GM23338 (cell line): Measurements from ENCODE around the gene NPNT. TPM values are rescaled to one million over a fixed set of nuclear protein-coding genes. Genes with fewer than 3 reads are reported as not detected.

ENCODE experiments used
- ATAC-seq: fragments of 200-7000 bp; cut with Tn5 transposase; 3 replicates; pipeline ENCODE4 v1.9.1; 2020
- DNase-seq: peaks from one replicate; pipeline ENCODE4 v3.0.0-alpha.2; 2015; ENCODE audit warnings: low spot score
- H2AFZ ChIP-seq: fragments of 200-600 bp; sonication (generic); 2 replicates; pipeline ENCODE4 v1.8.0; 2016; ENCODE audit warnings: antibody characterized with exemption, mild to moderate bottlenecking, moderate library complexity
- H3F3A ChIP-seq: fragments of 200-600 bp; sonication (generic); replicated peaks from 2 replicates; pipeline ENCODE4 v1.8.0; 2017; ENCODE audit warnings: antibody characterized with exemption, mixed run types, low read depth
- H3K27ac ChIP-seq: fragments of 200-600 bp; sonication (generic); 2 replicates; pipeline ENCODE4 v1.6.1; 2016; ENCODE audit warnings: low read depth
- H3K27me3 ChIP-seq: fragments of 200-600 bp; sonication (generic); 2 replicates; pipeline ENCODE4 v1.8.0; 2016; ENCODE audit warnings: mild to moderate bottlenecking, mixed run types, moderate library complexity; ENCODE audit not compliant: insufficient read depth
- H3K36me3 ChIP-seq: fragments of 200-600 bp; sonication (generic); 2 replicates; pipeline ENCODE4 v1.8.0; 2016; ENCODE audit warnings: mild to moderate bottlenecking; ENCODE audit not compliant: insufficient read depth
- H3K4me1 ChIP-seq: fragments of 200-600 bp; sonication (generic); 2 replicates; pipeline ENCODE4 v1.8.0; 2016; ENCODE audit warnings: mild to moderate bottlenecking, moderate library complexity; ENCODE audit not compliant: insufficient read depth
- H3K4me2 ChIP-seq: fragments of 200-600 bp; sonication (generic); 2 replicates; pipeline ENCODE4 v1.7.1; 2017; ENCODE audit warnings: mixed run types
- H3K4me3 ChIP-seq: fragments of 200-600 bp; sonication (generic); 2 replicates; pipeline ENCODE4 v1.6.1; 2016; ENCODE audit warnings: mixed run types
- H3K79me2 ChIP-seq: fragments of 200-600 bp; sonication (generic); replicated peaks from 2 replicates; pipeline ENCODE4 v1.8.0; 2017; ENCODE audit warnings: mild to moderate bottlenecking; ENCODE audit not compliant: insufficient read depth
- H3K9me2 ChIP-seq: fragments of 200-600 bp; sonication (generic); 2 replicates; pipeline ENCODE4 v1.8.0; 2017; ENCODE audit not compliant: insufficient read depth
- H4K20me1 ChIP-seq: fragments of 200-600 bp; sonication (generic); replicated peaks from 2 replicates; pipeline ENCODE4 v1.8.0; 2017; ENCODE audit warnings: mild to moderate bottlenecking; ENCODE audit not compliant: insufficient read depth
- H3K27ac Mint-ChIP-seq: 2 replicates; pipeline ENCODE4 v1.8.0; 2020; ENCODE audit warnings: inconsistent platforms, mild to moderate bottlenecking, moderate library complexity, mixed read lengths
- H3K27me3 Mint-ChIP-seq: 3 replicates; pipeline ENCODE4 v1.8.0; 2022; ENCODE audit warnings: low read depth, mild to moderate bottlenecking, moderate library complexity, mixed read lengths, inconsistent platforms; ENCODE audit not compliant: insufficient read depth, poor library complexity
- H3K36me3 Mint-ChIP-seq: 3 replicates; pipeline ENCODE4 v1.8.0; 2021; ENCODE audit warnings: low read depth, mild to moderate bottlenecking, inconsistent platforms, moderate library complexity, mixed read lengths
- H3K4me1 Mint-ChIP-seq: 3 replicates; pipeline ENCODE4 v1.8.0; 2020; ENCODE audit warnings: mild to moderate bottlenecking, inconsistent platforms, mixed read lengths
- H3K4me3 Mint-ChIP-seq: 3 replicates; pipeline ENCODE4 v1.8.0; 2021; ENCODE audit warnings: moderate library complexity, mild to moderate bottlenecking, inconsistent platforms, mixed read lengths
- H3K9me3 Mint-ChIP-seq: 3 replicates; pipeline ENCODE4 v1.8.0; 2020; ENCODE audit warnings: moderate library complexity, mild to moderate bottlenecking, inconsistent platforms, mixed read lengths
- CTCF ChIP-seq, 2 experiments: fragments of 200-600 bp in 1 of 2; sonication (generic) in 1 of 2; conservative IDR thresholded peaks; 2 replicates each; pipeline versions ENCODE4 v1.5.1 to v1.6.1; 2016 to 2017; ENCODE audit warnings: antibody characterized with exemption in 2 of 2, low read depth in 2 of 2, mild to moderate bottlenecking in 2 of 2, moderate library complexity in 1 of 2
- STAT1 ChIP-seq: IDR thresholded peaks from one replicate; pipeline ENCODE4 v1.6.1; 2016; ENCODE audit warnings: antibody characterized with exemption; ENCODE audit not compliant: unreplicated experiment
- ZNF114 ChIP-seq: fragments of 250-450 bp; sonication (Bioruptor Pico); IDR thresholded peaks from 2 replicates; pipeline ENCODE4 v1.5.0; 2020; ENCODE audit warnings: mild to moderate bottlenecking, moderate library complexity
- ZNF462 ChIP-seq: fragments of 250-450 bp; sonication (Bioruptor Pico); IDR thresholded peaks from 2 replicates; pipeline ENCODE4 v1.5.0; 2020; ENCODE audit warnings: mild to moderate bottlenecking, moderate library complexity
- polyA plus RNA-seq: library from polyadenylated mRNA; unstranded; fragments of >200 nt; fragmentation: Nextera tagmentation; extraction: Ambion mirVana; gene quantifications from 2 replicates; pipeline ENCODE4 v1.2.1, GENCODE V29; 2016
- total RNA-seq: library from RNA; depleted of rRNA; stranded (reverse); fragments of >200 nt; shearing (Covaris generic); gene quantifications from 2 replicates; pipeline ENCODE4 v1.2.3, GENCODE V29; 2014

NPNT gene
- total and polyA plus RNA-seq, 2 experiments from 2014 or later: 1.4 TPM

GRCh38 chr4:105858466-105859040 lies 36.7 kb upstream of the NPNT start (continued):
- TF ChIP-seq ZNF462 (no peak), STAT1 (no peak), CTCF (conservative IDR thresholded peaks at IDR 0.05; ENCODE audit: low read depth in 2 of 2) (no peak)

GRCh38 chr4:105859233-105859632 lies 36.0 kb upstream of the NPNT start:
- peaks cover 1% of the 10 kb centered on the region for H3K27me3 Mint-ChIP-seq
- H3K4me3 ChIP-seq: no peak overlapping the region
- no peaks in the 10 kb centered on the region for H3K4me1 ChIP-seq
- no peaks in the 10 kb centered on the region for H3K79me2 ChIP-seq
- ATAC-seq (no peak), DNase-seq (no peak)
- H3K4me3 Mint-ChIP-seq: no peak overlapping the region
- H3K27ac ChIP-seq: no peak overlapping the region
- 0 out of 2 replicates have a peak, but pooled peaks cover 12% of the 10 kb centered on the region for H3K9me2 ChIP-seq
- no peaks in the 10 kb centered on the region for H3K4me1 Mint-ChIP-seq
- H4K20me1 ChIP-seq: no peaks in the 10 kb centered on the region
- H3F3A ChIP-seq: no peaks in the 10 kb centered on the region
- H3K36me3 Mint-ChIP-seq: peaks cover 58% of the 10 kb centered on the region
- H3K27ac Mint-ChIP-seq: no peak overlapping the region
- H3K36me3 ChIP-seq: no peaks in the 10 kb centered on the region; the same call in 1 of the 2 replicates
- no peak overlapping the region for H3K4me2 ChIP-seq
- H3K27me3 ChIP-seq: no peaks in the 10 kb centered on the region
- H2AFZ ChIP-seq: no peak overlapping the region
- peaks cover 74% of the 10 kb centered on the region for H3K9me3 Mint-ChIP-seq
- no peak for TF ChIP-seq CTCF (conservative IDR thresholded peaks at IDR 0.05; ENCODE audit: low read depth in 2 of 2)
- TF ChIP-seq ZNF462: no peak
- TF ChIP-seq ZNF114 (CRISPR knock-in tag): no peak
